Activated T-cell treated with anti-CD3 and anti-CD28 coated beads for 48 hours (primary cell): ENCODE results near the gene SUN1.
"Not testable (repeated sequence)": the region's sequence is repeated elsewhere in the genome, so short reads cannot be mapped to it uniquely, and the experiment has no call there.

Source experiments
- DNase-seq: peaks from one replicate; pipeline ENCODE4 v3.0.0-alpha.2; 2020; ENCODE audit warnings: low read depth

The SUN1 gene

DNA sequence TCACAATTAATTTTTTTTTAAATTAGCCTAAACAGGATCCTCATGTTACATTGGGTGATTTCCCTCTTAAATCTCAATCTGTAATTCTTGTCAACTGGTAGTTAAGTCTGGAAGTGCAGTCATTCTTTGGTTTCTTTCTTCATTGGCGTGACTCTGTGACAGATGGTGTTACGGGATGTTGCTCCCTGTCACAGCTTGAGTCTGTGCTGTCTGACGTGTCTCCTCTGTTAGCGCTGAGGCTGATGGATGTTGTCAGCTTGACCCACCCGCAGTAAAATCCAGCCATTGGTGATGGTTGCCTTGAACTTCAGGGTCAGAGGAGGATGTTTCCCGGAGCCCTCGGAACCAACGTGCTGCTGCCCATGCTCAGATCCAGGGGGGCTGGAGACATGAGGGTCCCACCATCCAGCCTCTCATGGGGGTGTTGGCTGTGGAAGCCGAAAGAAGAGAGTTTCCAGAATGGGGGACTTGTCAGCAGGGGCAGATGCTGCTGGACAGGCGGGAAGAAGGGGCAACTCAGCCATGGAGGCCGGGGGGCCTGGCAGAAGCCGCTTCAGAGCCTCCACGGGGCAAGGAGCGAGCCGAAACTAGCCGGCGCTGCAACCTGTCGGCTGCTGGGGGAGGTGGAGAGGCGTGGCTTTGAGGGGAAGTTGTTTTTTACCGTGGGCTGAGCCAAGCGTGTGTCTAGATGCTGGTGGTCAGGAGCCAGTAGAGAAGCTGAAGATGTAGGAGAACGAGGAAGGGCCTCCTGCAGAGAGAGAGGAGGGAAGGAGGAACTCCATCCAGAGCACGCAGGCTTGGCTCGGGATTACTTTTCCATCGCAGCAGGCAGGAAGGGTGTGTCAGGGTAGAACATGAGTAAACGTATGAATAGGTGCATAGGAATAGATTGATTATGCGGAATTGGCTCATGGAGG lies 3.5 kb downstream of the SUN1 start:
- DNase-seq, result no peak

DNA sequence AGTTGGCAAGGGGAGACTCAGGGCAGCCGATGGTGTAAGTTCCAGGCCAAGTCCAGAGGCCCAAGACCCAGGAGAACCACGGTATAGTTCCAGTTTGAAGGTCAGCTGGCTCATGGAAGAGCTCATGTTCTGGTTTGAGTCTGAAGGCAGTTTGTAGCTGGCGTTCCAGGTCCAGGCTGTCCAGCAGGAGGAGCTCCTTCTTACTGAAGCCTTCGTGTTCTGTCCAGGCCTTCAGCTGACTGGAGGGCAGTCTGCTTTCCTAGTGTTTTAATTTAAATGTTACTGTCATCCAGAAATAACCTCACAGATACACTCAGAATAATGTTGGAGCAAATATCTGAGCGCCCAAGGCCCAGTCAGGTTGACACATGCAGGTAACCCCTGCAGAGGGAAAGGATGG lies 4.2 kb downstream of the SUN1 start:
- no peak for DNase-seq

DNA sequence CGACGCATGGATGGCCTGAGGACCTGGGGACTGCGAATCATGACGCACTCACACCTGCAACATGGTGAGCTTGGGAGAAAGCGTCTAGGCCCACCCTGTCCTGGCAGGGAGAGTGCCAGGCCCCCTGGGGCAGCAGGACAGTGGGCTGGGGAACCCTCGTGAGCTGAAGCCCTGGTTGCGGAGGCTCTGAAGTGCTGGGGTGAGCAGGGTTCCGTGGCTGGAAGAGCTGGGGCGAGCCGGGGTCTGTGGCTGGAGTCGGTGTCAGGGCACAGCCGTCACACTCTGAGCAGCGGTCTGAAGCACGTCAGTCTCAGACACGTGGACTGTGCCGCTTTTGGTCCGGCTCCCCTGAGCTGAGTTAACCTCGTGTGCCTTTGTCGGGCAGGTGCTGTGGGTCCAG lies 4.7 kb downstream of the SUN1 start:
- no peak for DNase-seq

DNA sequence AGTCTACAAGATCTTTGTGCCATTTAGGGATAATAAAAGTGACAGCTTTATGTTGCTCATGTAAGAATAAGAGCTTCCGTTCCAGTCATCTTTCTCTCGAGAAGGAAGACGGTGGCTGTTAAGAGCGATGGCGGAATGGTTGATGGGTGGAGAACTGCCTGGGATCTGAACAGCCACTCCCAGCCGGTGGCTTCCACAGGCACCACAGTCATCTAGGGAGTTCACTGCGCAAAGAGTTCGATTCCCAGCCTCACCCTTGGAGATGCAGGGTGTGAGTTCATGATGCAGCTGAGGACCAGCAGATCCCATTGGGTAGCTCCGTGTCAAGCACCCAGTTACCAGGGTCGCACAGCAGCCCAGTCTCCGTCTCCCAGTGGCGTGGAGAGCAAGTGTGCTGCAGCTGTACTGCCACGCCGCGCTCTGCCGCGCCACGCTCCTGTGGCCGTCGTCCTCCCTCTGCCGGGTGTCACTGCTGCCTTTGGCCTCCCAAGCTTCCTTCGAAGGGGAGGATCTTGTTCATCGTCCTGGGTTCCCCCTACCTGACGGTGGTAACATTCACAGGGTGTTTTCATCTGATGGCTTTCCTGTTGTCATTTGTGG lies 7.8 kb downstream of the SUN1 start:
- no peak for DNase-seq

DNA sequence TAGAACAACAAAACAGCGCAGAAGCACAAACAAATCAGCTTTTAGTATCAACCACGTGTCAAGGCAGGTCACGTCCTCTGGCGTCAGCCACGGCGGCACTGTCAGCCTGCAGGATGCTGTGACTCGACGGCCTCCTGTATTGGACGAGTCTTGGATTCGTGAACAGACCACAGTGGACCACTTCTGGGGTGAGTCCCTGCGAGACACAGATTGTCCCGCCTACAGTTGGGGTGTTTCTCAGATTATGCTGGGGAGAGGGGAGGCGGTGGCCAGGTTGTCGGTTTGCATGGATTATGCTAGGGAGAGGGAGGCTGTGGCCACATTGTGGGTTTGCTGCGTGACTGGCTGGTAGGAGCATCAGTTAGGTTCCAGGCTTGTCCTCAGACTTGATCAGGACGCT lies 9.7 kb downstream of the SUN1 start:
- DNase-seq, result no peak

DNA sequence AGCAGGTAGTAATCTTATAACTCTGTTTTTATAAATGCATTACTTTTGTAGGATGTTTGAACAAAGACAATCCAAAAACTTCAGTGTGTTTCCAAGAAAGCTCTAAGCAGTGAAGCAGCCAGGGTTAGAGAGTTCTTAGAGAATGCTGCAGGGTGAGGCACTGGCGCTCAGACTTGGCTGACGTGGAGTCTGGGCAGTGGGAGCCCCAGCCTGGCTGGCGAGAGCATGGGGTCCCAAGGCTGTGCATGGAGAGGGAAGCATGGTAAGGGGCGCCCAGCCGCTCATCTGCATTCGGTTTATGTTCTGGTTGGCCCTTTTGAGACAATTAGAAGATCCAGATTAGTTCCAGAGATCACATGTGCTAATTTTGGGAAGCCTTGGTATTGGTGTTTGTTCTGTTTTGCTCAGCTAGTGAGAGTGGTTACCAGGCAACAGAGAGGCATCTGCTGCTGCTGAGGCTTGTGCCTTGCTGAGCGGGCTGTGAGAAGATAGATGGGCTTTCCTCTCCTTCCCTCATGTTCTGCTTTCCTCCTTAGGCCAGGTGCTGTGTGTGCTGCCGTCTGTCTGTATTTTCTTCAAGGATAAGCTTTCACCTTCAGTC lies 10.3 kb downstream of the SUN1 start:
- no peak for DNase-seq

DNA sequence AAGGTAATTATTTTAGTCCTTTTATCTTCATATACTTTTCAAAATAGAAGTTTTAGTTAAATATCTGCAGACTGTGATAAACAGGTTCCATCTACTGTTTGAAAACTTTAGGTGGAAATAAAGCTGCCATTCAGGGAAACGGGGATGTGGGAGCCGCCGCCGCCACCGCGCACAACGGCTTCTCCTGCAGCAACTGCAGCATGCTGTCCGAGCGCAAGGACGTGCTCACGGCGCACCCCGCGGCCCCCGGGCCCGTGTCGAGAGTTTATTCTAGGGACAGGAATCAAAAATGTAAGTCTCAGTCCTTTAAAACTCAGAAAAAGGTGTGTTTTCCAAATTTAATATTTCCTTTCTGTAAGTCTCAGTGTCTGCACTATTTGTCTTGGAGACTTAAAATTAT lies 11.0 kb downstream of the SUN1 start:
- DNase-seq, result no peak

DNA sequence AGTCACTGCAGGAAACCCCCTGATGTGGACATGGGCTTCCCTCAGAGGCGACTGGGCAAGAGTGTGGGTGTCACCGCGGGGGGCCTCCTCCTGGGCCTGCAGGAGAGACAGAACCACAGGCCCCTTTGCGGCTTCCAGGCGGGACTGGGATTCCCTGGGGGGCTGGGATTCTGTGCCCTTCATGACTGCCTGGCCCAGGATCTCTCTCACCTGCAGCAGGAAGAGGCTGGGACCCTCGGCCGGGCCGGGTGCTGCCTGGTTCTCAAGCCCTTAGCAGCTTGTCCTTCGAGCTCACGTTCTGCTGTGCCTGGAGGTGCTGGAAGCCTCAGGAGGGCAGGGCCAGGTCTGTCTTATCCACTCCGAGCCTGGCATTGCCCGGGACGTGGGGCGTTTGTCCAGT lies 11.8 kb downstream of the SUN1 start:
- no peak for DNase-seq

DNA sequence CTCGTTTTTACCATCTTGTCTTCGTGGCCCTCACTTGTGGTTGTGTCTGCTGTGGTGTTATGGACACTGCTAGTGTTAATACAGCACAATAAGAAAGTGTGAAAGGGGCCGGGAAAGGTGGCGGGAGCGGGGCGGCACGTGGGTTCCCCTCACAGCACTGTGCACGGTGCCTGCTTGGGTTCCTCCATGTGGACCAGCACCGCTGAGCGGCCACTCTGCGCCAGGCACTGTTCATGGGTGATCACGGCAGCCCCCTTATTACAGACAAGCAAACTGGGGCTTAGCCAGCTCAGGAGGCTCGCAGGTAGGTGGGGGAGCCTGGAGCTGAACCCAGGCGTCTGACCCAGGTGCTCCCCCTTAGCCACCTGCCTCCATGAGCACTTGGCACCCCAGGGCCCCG lies 12.2 kb downstream of the SUN1 start:
- no peak for DNase-seq

DNA sequence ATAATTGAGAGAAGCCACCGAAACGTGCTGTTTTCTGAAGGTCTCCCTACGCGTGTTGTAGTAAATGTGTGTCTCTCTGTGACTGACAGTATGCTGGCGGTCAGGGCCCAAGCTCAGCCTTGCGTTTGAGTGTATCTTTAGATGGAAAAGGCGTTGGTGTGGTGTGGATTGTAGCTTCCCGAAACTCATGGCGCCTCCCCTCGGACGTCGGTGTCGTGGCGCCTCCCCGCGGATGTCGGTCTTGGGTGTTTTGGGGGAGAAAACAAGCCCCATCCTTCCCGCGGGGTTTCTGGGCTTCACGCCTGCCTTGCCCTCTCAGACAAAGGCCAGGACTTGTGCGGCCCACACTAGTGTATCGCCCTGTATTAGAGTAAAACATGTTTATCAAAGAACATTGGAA lies 12.8 kb downstream of the SUN1 start:
- DNase-seq, result no peak

DNA sequence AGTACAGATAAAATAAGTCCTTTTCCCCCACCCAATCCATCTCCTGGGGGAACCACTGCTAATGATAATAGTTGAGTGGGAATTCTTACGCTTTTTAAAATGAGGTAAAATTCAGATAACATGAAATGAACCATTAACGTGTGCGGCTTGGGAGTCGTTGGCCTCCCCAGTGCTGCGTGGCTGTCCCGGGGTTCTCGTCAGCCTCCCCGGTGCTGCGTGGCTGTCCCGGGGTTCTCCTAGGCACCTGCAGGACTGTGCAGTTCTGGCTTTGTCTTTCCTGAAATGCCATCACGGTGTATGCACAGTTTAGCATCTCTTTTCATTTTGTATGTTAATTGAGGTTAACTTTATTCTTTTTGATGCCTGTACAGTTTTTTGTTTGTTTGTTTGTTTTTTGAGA lies 13.5 kb downstream of the SUN1 start:
- DNase-seq, result no peak

DNA sequence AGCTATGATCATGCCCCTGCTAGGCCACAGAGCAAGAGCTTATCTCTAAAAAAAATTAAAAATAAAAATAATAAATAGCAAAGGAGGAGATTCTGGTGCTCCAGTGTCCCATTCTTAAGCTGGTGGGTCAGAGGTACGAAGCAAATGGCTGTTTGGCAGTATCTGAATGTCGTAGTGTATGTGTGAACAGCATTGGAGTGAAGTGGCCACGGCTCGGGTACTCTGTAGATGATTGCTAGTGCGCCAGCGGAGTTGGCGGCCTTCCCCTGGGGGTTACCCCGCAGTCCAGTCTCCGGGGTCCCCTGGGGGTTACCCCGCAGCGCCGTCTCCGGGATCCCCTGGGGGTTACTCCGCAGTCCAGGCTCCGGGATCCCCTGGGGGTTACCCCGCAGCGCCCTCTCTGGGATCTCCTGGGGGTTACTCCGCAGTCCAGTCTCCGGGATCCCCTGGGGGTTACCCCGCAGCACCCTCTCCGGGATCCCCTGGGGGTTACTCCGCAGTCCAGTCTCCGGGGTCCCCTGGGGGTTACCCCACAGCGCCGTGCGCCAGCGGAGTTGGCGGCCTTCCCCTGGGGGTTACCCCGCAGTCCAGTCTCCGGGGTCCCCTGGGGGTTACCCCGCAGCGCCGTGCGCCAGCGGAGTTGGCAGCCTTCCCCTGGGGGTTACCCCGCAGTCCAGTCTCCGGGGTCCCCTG lies 14.8 kb downstream of the SUN1 start:
- not testable (repeated sequence) for DNase-seq

DNA sequence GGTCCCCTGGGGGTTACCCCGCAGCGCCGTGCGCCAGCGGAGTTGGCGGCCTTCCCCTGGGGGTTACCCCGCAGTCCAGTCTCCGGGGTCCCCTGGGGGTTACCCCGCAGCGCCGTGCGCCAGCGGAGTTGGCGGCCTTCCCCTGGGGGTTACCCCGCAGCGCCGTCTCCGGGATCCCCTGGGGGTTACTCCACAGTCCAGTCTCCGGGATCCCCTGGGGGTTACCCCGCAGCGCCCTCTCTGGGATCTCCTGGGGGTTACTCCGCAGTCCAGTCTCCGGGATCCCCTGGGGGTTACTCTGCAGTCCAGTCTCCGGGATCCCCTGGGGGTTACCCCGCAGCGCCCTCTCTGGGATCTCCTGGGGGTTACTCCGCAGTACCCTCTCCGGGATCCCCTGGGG lies 15.5 kb downstream of the SUN1 start:
- not testable (repeated sequence) for DNase-seq

DNA sequence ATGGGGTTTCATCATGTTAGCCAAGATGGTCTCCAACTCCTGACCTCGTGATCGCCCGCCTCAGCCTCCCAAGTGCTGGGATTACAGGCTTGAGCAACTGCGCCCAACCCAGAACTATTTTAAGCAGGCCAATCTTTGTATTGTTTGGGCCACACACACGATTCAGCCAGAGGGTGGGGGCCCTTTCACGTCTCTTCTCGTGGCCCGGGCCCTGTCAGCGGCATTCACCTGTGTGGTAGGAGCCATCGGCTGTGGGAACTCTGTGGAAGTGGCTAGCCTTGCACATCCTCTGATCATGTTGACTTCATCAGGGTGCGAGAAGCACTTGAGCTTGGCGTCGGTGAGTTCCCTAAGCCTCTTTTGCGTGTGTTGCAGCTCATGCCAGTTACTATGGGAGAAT lies 16.9 kb downstream of the SUN1 start:
- DNase-seq, result no peak

DNA sequence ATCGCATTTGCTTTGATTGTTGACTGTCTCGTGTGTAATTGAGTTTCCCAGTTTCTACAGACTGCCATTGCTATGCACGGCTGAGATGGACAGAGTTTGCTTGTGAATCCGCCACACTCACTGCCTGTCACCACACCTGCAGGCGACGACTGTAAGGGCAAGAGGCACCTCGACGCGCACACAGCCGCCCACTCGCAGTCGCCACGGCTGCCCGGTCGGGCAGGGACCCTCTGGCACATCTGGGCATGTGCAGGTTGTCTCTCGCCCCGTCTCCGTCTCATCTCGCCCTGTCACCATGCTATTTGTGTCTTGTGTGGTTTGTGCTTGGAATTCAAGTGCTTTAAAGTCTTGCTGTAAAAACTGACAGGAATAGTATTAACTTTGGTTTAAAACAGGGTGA lies 17.5 kb downstream of the SUN1 start:
- no peak for DNase-seq

DNA sequence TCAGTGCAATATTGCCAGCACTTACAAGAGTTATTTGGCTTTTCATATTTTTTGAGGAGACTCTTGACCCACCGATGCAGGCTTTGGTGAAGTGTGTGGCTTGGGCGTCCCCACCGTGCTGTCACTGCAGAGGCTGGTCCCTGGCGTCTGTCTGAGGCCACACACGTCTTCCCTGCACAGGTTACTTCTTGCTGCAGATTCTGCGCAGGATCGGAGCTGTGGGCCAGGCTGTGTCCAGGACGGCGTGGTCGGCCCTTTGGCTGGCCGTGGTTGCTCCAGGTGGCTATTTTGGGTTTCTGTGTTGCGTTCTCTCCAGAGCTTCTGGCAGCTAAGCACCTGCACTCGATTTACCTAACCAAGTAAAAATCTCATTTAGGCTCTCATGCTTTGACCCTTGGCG lies 18.9 kb downstream of the SUN1 start:
- no peak for DNase-seq

DNA sequence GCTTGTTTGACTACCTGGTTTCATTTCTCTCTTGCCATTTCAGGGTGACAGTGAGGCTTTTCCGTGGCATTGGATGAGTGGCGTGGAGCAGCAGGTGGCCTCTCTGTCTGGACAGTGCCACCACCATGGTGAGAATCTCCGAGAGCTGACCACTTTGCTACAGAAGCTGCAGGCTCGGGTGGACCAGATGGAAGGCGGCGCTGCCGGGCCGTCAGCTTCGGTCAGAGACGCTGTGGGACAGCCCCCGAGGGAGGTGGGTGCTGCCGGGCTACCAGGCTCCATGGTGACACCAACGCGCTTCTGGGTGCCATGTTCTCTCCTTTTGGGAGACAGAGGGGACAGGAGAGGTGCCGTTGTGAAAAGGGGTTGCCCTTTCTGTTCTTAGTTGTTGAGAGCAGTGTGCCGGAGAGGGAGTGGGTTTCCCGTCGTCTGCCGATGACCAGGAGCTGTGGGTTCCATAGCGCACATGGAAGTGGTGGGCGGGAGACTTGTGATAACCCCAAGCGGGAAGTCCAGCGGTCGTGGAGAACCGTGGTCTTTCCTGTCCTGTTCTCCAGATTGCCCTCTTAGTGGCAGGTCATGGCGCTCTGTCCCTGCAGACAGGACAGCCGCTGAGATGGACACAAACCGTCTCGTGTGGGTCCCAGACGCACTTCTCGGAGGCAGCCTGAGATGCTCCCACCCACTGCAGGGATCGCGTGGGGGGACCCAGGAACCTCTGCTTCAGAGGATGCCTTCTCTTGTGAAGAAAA lies 21.3 kb downstream of the SUN1 start:
- no peak for DNase-seq

DNA sequence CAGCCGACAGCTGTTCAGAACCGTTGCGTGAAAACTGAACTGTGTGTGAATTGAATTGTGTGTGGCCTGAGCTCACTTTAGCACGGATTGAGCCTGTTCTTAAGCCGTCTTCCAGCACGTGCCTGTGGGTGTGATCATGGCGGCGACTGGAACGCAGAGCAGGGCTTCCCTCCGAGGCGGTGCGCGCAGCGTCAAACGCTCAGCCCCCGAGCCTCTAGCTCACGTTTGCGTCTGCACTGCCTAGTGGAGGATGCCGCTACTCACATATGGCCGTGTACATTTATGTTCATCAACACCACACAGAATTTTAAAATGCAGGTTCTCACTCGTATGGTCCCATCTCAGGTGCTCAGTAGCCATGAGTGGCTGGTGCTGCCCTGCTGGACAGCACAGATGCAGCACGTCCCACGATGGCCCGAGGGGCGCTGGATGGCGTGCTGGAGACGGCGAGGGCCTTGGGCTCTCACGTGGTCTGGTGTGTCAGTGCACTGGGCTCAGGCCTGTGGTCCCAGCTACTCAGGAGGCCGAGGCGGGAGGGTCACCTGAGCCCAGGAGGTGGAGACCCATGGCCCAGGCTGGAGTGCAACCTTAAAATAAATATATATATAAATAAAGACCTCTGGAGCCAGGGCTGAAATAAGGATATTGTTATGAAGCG lies 22.0 kb downstream of the SUN1 start:
- DNase-seq, result no peak

DNA sequence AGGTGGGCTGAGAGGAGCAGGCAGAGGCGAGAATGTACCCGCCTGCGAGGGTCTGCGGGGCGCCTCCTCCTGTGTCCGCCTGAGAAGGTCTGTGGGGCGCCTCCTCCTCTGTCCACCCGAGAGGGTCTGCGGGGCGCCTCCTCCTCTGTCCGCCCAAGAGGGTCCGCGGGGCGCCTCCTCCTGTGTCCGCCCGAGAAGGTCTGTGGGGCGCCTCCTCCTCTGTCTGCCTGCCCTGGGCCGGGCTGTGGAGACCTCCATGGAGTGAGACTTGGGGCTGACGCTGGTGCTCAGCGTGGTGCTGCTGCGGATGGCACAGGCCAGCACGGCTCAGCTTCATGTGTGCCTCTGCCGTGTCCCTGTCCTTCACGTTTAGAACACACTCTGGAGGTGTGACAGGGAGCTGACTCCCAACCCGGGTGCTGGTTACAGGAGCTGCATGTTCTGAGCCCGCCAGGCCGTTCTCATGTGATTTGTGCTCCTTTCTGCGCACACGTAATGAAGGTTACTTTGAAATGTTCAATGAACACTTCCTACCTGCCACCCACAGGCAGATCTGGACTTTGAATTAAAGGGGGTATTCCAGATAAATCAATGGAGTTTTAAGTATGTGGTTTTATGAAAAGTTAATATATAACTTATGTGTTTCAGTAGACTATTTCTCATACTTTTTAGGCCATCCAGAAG lies 23.6 kb downstream of the SUN1 start:
- DNase-seq, result no peak

DNA sequence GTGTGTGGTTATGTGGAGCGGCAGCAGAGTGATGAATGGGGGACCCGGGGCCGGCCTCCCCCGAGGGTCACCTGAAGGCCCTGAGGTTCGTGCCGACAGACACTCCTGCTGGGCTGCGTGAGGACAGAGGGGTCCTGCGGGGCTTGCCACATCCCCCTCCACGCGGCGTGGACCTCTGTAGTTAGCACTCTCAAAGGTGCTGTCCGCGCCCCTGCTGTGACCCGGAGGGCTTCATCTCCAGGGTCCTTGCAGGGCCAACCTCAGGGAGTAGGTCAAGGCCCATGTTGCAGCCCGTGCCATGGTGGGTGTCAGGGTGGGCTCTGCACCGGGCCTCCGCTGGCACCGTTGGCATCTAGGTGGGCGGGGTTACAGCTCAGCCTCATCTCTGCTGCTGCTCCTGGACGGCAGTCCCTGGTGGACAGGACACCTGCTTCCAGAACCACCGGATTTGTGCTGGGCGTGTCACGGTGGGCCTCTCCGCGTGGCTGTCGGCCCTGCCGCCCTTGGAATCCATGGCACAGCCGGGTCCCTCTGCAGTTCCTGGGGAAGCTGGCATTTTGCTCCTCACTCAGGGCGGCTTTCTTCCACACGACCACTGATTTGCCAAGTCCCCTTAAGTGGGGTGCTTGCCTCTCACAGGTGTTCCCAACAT lies 24.3 kb downstream of the SUN1 start:
- DNase-seq, result no peak
